Endometrium (tissue), 2 donors: ENCODE data around the gene CRYBG2.
"Not testable (repeated sequence)": the region's sequence is repeated elsewhere in the genome, so short reads cannot be mapped to it uniquely, and the experiment has no call there.

Experiments used
- FAIRE-seq: peaks from 2 replicates; lab custom pipeline; 2012; peaks lifted over from hg19 to GRCh38; lab: Jason Lieb, UNC
- donor health status: control.
- donor health status: control.

The CRYBG2 gene

DNA sequence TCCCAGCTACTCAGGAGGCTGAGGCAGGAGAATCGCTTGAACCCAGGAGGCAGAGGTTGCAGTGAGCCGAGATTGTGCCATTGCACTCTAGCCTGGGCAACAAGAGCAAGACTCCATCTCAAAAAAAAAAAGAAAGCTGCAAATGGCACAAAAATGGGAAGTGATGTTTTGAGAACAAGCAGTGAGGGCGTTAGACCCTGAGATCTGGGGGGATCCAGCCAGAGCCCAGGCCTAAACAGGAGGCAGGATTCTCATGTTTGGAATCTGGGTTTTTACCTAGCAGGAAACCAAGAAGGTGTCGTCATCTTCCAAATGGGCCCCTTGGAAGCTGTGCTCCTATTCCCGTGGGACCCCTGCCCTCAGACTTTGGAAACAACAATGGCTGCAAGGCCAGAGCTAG lies 61.2 kb downstream of the CRYBG2 start:
- FAIRE-seq: not testable (repeated sequence)

- FAIRE-seq: no peak
These were observed 62.0 kb downstream of the CRYBG2 start for GRCh38 chr1:26291939-26292338.

DNA sequence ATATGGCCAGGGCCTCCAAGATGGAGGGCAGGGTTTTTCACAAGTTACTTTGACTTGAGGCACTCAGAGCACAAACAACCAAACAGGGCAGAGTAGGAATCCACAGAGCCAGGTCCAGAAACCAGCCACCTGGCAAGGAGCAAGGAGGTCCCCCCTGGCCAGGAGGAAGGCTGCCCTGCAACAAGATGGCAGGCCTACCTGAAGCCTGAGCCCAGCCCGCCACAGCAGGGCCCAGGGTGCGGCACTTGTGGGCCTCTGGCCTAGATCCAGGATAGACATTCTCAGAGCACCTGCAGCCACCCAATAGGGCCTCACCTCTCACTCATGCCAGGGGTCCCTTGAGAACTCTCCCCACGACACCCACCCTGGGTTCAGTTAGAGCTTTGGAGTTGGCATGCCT lies 62.5 kb downstream of the CRYBG2 start:
- FAIRE-seq: no peak

GRCh38 chr1:26290882-26291261 lies 63.1 kb downstream of the CRYBG2 start:
- FAIRE-seq: no peak

DNA sequence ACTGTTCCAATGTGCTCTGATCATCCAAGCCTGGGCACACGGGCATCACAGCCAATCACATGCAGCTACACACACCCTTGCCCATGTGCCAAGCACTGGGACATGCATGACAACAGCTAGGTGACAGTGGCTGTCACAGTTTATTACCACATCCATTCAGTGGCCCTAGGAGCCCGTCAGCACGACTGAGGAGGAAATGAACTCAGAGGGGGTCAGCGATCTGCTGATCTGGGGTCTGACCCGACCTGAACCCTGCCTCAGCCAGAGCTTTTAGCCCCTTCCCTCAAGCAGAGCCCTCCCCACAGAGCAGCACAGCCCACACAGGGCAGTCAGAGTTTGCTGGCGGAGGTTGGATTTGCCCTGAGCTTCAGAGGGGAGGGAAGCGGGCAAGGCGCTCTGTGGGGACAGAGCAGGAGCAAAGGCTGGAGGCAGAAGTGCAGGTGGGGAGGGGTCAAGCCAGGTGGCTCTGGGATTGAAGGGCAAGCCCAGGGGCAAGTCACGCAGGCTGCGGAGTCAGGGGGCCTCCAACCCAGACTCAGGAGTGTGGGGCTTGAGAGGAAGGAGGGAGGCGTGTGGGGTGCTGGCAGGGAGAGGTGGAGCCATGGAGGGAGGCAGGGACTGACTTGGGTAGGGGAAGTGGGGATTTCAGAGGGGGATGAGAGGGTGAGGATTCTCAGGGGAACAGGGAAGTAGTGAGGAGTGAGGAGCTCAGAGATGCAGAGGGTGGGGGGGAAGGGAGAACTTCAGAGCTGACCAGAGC lies 63.6 kb downstream of the CRYBG2 start:
- FAIRE-seq: no peak

GRCh38 chr1:26289158-26290059 lies 64.5 kb downstream of the CRYBG2 start:
- no peak for FAIRE-seq

GRCh38 chr1:26288311-26288941 lies 65.5 kb downstream of the CRYBG2 start:
- no peak for FAIRE-seq

DNA sequence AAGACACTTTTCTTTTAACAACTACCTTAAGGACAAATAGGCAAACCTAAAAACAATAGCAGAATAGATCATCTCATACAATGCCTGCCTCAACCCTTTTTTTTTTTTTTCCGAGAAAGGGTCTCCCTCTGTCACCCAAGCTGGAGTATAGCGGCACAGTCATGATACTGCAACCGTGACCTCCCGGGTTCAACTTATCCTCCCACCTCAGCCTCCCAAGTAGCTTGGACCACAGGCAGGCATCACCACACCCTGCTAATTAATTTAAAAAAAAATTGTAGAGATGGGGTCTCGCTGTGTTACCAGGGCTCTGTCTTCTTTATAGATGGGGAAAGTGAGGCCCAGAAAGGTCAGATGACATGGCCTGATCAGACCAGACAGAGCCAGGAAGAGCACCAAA lies 66.1 kb downstream of the CRYBG2 start:
- no peak for FAIRE-seq

DNA sequence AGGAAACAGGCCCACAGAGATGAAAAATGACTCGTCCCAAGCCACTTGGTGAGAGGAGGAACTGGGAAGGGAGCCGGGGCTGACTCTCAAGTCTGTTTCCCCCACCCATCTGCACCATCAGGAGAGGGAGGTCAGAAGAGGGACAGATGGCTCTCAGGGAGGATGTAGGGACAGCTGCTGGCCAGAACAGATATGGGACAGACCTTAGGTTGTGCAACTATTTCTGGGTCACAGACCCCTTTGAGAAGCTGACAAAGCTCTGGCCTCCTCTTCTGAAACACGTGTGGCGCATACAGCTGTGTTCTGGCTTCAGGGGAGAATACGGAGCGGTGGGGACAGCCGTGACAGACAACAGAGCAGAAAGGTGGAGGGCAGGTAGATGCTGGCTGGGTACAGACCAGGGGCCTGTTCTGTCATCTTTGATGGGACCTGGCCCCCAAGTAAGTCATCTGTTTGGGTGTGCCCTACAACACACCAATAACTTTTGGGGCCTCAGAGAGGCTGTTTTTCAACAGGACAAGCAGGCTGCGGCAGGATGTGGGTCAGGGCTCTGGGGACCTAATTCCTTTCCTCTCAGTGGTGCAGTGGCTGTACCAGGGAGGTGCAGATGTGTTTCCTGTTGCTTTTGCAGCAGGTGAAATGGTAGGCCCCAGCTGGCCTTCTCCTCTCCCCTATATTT lies 66.8 kb downstream of the CRYBG2 start:
- FAIRE-seq: no peak

- no peak for FAIRE-seq
These were observed 67.9 kb downstream of the CRYBG2 start for GRCh38 chr1:26286064-26286416.

GRCh38 chr1:26285366-26286063 lies 68.4 kb downstream of the CRYBG2 start:
- no peak for FAIRE-seq

GRCh38 chr1:26284597-26285347 lies 69.2 kb downstream of the CRYBG2 start:
- no peak for FAIRE-seq

- FAIRE-seq: no peak
These were observed 69.9 kb downstream of the CRYBG2 start for GRCh38 chr1:26283871-26284596.

DNA sequence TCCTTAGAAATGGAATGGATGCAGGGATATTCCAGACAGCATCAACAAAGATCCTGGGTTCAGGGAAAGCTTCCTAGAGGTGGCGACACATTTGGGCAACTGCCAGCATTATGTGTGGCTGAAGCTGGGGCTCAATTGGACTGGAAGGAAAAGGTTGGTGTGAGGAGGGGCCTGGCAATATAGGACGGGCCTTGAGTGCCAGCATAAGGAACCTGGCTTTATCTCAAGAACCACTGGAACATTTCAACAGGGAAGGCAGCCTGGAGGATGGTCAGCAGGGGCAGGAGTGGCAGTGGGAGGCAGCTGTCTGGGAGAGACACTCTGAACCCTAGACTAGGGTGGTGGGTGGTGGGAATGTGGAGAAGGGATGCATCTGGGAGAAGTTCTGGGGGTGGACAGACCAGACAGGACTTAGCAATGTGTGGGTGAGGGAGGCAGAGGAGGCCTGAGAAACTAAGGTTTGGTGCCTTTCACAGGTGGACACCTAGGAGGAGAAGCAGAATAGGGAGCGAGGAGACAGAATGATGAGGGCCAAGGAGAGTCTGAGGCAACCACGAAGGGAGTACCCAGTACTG lies 70.6 kb downstream of the CRYBG2 start:
- no peak for FAIRE-seq

DNA sequence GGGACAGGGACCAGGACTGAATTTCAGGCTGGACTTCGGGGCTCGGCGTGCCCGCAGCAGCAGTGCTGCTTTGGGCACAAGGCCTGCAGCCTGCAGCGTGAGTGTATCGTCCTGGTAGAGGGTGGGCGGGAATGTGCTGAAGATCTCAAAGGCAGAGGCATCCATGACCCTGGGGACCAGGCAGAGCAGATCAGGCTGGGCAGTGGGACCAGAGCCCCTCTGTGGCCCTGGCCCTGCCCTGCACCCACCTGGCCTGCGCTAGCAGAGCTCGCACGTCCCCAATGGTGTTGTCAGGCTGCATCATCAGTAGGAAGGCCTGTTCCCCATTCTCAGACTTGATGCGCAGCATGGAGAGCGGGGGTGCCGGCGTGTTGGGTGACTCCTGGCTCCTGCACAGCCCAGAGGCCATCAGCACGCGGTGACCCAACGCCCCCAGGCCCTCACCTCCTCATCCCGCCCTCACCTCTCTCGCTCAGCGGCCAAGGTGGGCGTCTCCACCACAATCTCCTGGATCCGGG lies 71.5 kb downstream of the CRYBG2 start:
- no peak for FAIRE-seq

DNA sequence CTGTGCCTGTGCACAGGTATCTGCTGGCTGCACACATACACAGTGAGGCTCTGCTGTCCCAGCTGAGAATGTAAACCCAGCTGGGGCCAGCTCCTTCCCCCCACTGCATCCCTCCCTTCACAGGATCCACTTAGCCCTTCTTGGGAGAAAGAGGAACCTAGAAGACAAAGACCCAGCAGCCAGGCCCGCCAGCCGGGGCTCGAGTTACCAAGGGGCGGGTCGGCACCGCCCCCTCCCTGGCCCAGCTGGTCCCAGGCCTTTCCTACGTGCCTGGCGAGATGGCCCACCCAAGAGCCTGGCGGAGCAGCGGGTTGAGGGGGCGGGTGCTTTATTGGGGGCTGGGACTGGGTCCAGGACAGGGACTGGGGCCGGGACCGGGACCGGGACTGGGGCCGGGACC lies 72.0 kb downstream of the CRYBG2 start:
- no peak for FAIRE-seq

GRCh38 chr1:26281091-26281958 lies 72.6 kb downstream of the CRYBG2 start:
- FAIRE-seq: no peak

DNA sequence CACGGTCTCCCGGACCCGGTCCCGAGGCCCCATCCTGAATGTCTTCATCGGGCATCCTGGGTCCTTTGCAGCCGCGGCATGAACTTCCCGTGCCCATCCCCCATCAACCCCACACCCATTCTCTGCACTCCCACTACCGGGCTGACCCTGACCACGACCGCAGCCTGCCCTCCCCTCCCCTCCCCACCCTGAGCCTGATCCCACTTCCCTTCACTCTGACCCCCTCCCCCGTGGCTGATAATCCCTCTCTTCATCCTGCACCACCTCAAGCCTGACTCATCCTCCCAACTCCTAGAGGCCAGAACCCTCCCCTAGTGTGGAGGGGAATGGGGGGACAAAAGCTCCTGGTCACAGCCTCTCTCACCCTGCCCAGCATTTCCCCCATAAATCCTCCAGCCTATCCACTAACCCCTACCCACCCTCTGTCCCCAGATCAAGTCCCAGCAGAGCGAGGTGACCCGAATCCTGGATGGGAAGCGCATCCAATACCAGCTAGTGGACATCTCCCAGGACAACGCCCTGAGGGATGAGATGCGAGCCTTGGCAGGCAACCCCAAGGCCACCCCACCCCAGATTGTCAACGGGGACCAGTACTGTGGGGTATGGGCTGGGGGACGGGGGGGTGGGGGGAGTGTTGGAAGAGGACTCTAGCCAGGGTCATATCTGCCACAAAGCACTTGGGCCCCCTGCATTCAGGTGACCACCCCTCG lies 73.4 kb downstream of the CRYBG2 start:
- FAIRE-seq: no peak
